Stimulated activated naive B cell treated with anti-CD40 and anti-IgM and Interleukin-4, amounts not matched to agents 10 μg/mL and 1 μg/mL and 100 μg/mL, for 72 hours (primary cell): Measurements from ENCODE around the gene DNASE2B.

Experiments used
- ATAC-seq, 2 donors: fragments of 150-1000 bp; cut with Tn5 transposase; replicated peaks; 2 replicates each; pipeline ENCODE4 v1.10.0; 2021; ENCODE audit warnings: moderate library complexity in 1 of 2
- DNase-seq: peaks from one replicate; pipeline ENCODE4 v3.0.0; 2021
- H3K27ac Mint-ChIP-seq: one replicate; pipeline ENCODE4 v1.8.0; 2022; ENCODE audit warnings: mild to moderate bottlenecking, mixed read lengths
- H3K27me3 Mint-ChIP-seq, 2 donors: one replicate each; pipeline ENCODE4 v1.8.0; 2022; ENCODE audit warnings: mixed read lengths in 2 of 2
- H3K36me3 Mint-ChIP-seq, 2 donors: one replicate each; pipeline ENCODE4 v1.8.0; 2022; ENCODE audit warnings: mixed read lengths in 2 of 2, mild to moderate bottlenecking in 1 of 2
- H3K4me1 Mint-ChIP-seq, 2 donors: one replicate each; pipeline ENCODE4 v1.8.0; 2022; ENCODE audit warnings: mixed read lengths in 2 of 2, mild to moderate bottlenecking in 1 of 2
- H3K4me3 Mint-ChIP-seq, 2 donors: one replicate each; pipeline ENCODE4 v1.8.0; 2022; ENCODE audit warnings: mild to moderate bottlenecking in 2 of 2, mixed read lengths in 2 of 2, moderate library complexity in 1 of 2
- H3K9me3 Mint-ChIP-seq, 2 donors: one replicate each; pipeline ENCODE4 v1.8.0; 2022; ENCODE audit warnings: mixed read lengths in 2 of 2, mild to moderate bottlenecking in 1 of 2

Gene DNASE2B

DNA sequence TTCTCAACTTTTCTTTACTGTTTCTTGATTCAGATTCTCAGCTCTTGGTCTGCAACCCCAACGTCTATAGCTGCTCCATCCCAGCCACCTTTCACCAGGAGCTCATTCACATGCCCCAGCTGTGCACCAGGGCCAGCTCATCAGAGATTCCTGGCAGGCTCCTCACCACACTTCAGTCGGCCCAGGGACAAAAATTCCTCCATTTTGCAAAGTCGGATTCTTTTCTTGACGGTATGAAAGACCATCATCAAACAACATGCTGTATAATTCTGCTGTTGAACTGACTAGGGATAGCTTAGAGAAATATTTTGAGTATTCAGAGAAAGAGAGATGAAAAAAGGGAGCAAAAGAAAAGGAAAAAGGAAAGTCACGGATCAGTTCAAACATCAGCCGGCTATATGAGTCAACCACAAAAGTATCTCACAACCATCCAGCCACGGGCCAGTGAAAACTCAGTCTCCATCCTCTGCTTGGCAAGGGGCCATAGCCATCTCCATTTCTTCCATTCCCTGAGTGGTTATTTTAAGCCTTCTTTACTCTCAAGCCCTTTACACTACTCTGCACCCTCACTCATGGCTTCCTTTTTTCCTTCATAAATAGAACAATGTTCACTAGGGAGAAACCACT is 14.1 kb downstream of the DNASE2B start:
- Mint-ChIP-seq H3K36me3 (no peaks in the 10 kb centered on the region), H3K9me3 (no peaks in the 10 kb centered on the region), H3K4me3 (no peak overlapping the region), H3K27me3 (no peaks in the 10 kb centered on the region), H3K4me1 (no peaks in the 10 kb centered on the region), H3K27ac (no peak overlapping the region)
- ATAC-seq, result no peak
- no peak for DNase-seq

DNA sequence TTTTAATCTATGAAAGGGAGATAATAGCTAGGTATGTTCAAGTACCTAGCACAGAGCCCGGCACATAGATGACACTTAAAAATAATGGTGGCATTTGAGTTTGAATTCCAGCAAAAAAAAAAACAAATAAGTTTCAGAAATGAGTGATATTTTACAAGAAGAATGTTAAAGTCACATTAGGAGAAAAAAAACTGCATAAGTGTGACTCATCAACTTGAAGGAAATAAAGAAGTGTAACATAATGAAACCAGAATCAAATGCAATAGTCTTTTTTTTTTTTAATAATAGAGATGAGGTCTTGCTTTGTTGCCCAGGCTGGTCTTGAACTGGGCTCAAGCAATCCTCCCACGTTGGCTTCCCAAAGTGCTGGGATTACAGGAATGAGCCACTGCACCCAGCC is 17.1 kb downstream of the DNASE2B start:
- ATAC-seq, result no peak
- H3K4me1 Mint-ChIP-seq, result no peaks in the 10 kb centered on the region

DNA sequence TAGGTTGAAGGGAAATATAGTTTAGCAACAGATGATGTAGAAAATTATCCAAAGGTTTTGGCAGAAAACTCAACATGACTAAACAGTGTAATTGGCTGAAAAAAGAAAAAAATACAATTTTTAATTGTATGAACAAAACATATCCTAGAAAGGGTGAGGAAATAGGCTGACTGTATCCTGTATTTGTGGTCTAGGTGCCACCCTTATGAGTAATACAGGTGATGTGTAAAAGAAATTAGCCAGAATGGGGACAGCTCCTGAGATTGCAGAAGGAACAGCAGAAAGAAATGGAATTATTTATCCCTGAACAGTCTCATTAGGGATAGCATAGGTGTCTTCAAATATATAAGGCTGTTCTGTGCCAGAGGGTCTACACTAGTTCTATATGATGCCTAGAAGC is 24.6 kb downstream of the DNASE2B start:
- DNase-seq (no peak), ATAC-seq (no peak)
- Mint-ChIP-seq H3K4me1 (no peaks in the 10 kb centered on the region), H3K27me3 (no peaks in the 10 kb centered on the region), H3K4me3 (no peak overlapping the region), H3K9me3 (no peaks in the 10 kb centered on the region), H3K36me3 (no peaks in the 10 kb centered on the region), H3K27ac (no peak overlapping the region)

More for the DNA sequence above, 17.1 kb downstream of the DNASE2B start:
- Mint-ChIP-seq H3K36me3 (no peaks in the 10 kb centered on the region), H3K27ac (no peak overlapping the region), H3K9me3 (no peaks in the 10 kb centered on the region), H3K4me3 (no peak overlapping the region), H3K27me3 (no peaks in the 10 kb centered on the region)
- DNase-seq, result no peak

GRCh38 chr1:84424513-84425149 is 26.3 kb downstream of the DNASE2B start:
- ATAC-seq (no peak), DNase-seq (no peak)
- no peaks in the 10 kb centered on the region for H3K4me1 Mint-ChIP-seq
- no peak overlapping the region for H3K27ac Mint-ChIP-seq
- H3K27me3 Mint-ChIP-seq, result no peaks in the 10 kb centered on the region
- peaks cover 1 to 2% of the 10 kb centered on the region in 2 donors for H3K36me3 Mint-ChIP-seq
- no peak overlapping the region for H3K4me3 Mint-ChIP-seq
- H3K9me3 Mint-ChIP-seq, result peaks cover 2% of the 10 kb centered on the region in 2 donors

GRCh38 chr1:84425150-84425896 is 27.0 kb downstream of the DNASE2B start:
- ATAC-seq (no peak), DNase-seq (no peak)
- Mint-ChIP-seq H3K27me3 (no peaks in the 10 kb centered on the region), H3K9me3 (peaks cover 6% of the 10 kb centered on the region in 2 donors), H3K27ac (no peak overlapping the region), H3K4me1 (peaks cover 0 to 1% of the 10 kb centered on the region in 2 donors), H3K4me3 (no peak overlapping the region), H3K36me3 (peaks cover 4 to 6% of the 10 kb centered on the region in 2 donors)

DNA sequence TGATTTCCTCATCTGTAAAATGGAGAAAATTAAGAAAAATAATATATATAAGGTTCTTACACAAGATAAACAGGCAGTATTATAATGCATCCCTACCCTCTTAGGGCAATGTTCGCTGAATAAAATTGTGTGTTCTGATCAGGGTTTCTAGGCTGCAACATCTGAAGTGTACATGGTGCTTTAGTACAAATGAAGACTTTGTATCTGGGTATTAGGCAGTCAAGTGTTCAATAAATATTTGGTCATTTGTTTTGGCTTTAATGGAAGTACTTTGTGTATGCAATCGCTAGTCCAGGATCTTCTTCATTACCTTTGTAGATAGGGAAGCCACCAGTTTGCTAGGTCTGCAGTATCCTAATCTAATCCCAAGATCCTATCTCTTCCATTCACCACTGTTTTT is 28.1 kb downstream of the DNASE2B start:
- Mint-ChIP-seq H3K4me1 (peaks cover 0 to 4% of the 10 kb centered on the region in 2 donors), H3K9me3 (peaks cover 6% of the 10 kb centered on the region in 2 donors), H3K27ac (no peak overlapping the region), H3K36me3 (peaks cover 4 to 10% of the 10 kb centered on the region in 2 donors), H3K27me3 (no peaks in the 10 kb centered on the region), H3K4me3 (no peak overlapping the region)
- ATAC-seq (no peak), DNase-seq (no peak)

DNA sequence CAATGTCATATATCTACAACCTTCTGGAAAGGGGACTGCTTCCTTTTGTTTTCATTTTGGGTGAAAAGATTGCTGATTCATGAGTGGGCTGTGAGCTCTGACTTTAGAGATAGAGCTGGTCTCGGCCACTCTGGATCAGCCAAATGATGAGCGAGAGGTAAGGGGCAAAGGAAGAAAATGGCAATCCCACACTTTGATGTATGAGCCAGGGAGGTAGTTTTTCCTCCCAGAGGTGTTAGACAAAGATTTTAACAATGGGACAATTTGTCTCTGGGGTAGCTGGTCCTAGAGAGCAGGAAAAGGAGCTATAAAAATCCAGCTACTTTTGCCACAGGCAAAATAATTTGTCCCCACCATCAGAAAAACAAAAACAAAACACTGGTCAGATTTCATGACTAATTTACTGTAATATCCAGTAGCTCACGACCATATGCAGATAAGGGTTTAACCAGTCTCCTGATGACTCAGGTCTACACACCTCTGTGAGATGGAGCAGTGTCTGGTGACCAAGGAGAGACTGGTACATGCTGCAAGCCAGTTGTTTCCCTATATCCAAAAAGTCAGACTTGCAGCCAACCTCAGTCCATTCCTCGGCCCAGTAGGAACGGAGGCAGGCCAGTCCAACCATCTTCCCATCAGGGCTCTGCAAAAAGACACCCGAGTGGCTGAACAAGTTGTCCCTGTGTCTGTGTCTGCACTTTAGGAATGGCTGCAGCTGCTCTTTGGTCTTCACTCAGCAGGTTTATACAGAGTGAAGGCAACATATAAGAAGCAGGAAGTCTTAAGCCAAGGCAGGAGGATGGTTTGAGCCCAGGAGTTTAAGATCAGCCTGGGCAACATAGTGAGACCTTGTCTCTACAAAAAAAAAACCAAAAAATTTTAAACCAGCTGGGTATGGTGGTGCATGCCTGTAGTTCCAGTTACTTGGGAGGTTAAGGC is 29.2 kb downstream of the DNASE2B start:
- Mint-ChIP-seq H3K9me3 (peaks cover 6% of the 10 kb centered on the region in 2 donors), H3K4me1 (peaks cover 0 to 4% of the 10 kb centered on the region in 2 donors), H3K36me3 (peaks cover 4 to 10% of the 10 kb centered on the region in 2 donors), H3K27me3 (no peaks in the 10 kb centered on the region), H3K4me3 (no peak overlapping the region), H3K27ac (no peak overlapping the region)
- DNase-seq (no peak), ATAC-seq (peak in 1 of 2 donors; percentile 50)

- no peaks in the 10 kb centered on the region for H3K27me3 Mint-ChIP-seq
- H3K4me1 Mint-ChIP-seq, result peaks cover 0 to 4% of the 10 kb centered on the region in 2 donors
- no peak overlapping the region for H3K4me3 Mint-ChIP-seq
- DNase-seq, result no peak
- H3K27ac Mint-ChIP-seq, result no peak overlapping the region
- H3K36me3 Mint-ChIP-seq, result peaks cover 4 to 10% of the 10 kb centered on the region in 2 donors
- no peak for ATAC-seq
- peaks cover 6% of the 10 kb centered on the region in 2 donors for H3K9me3 Mint-ChIP-seq
Observed at GRCh38 chr1:84428235-84428634, 30.0 kb downstream of the DNASE2B start.

GRCh38 chr1:84429231-84429630 is 30.9 kb downstream of the DNASE2B start:
- H3K27me3 Mint-ChIP-seq, result no peaks in the 10 kb centered on the region
- H3K4me3 Mint-ChIP-seq, result no peak overlapping the region
- peaks cover 0 to 4% of the 10 kb centered on the region in 2 donors for H3K4me1 Mint-ChIP-seq
- ATAC-seq, result no peak
- H3K27ac Mint-ChIP-seq, result no peak overlapping the region
- H3K9me3 Mint-ChIP-seq, result peaks cover 6% of the 10 kb centered on the region in 2 donors
- peaks cover 4 to 10% of the 10 kb centered on the region in 2 donors for H3K36me3 Mint-ChIP-seq
- DNase-seq, result no peak

- DNase-seq (no peak), ATAC-seq (no peak)
- Mint-ChIP-seq H3K9me3 (peaks cover 6% of the 10 kb centered on the region in 2 donors), H3K36me3 (peaks cover 4 to 10% of the 10 kb centered on the region in 2 donors), H3K4me1 (peaks cover 0 to 4% of the 10 kb centered on the region in 2 donors), H3K4me3 (no peak overlapping the region), H3K27me3 (no peaks in the 10 kb centered on the region), H3K27ac (peak overlapping the region; percentile 39)
Observed at GRCh38 chr1:84430546-84430945, 32.3 kb downstream of the DNASE2B start.

- Mint-ChIP-seq H3K27me3 (no peaks in the 10 kb centered on the region), H3K4me1 (peaks cover 4 to 8% of the 10 kb centered on the region in 2 donors), H3K27ac (peak overlapping the region; percentile 10), H3K9me3 (peaks cover 6% of the 10 kb centered on the region in 2 donors), H3K4me3 (peak overlapping the region; percentile 61 to 75), H3K36me3 (peaks cover 4 to 10% of the 10 kb centered on the region in 2 donors)
- peak; percentile 24 for DNase-seq
- peak; percentile 73 to 74 for ATAC-seq
Observed at GRCh38 chr1:84433258-84434080, 35.2 kb downstream of the DNASE2B start.

GRCh38 chr1:84434081-84434769 is 35.9 kb downstream of the DNASE2B start:
- ATAC-seq (peak; percentile 6 to 12), DNase-seq (no peak)
- Mint-ChIP-seq H3K9me3 (peaks cover 6% of the 10 kb centered on the region in 2 donors), H3K27me3 (no peaks in the 10 kb centered on the region), H3K36me3 (peaks cover 4 to 10% of the 10 kb centered on the region in 2 donors), H3K27ac (no peak overlapping the region), H3K4me1 (peaks cover 4 to 8% of the 10 kb centered on the region in 2 donors), H3K4me3 (peak overlapping the region in 1 of 2 donors; percentile 75)
